Activated CD8-positive, alpha-beta memory T cell treated with anti-CD3 and anti-CD28 coated beads, Interleukin-2, amount 10 ng/mL, durations not matched to agents 7 days and 5 days (primary cell): ENCODE measurements around the gene RASAL2. TPM values are rescaled to one million over a fixed set of nuclear protein-coding genes. Genes with fewer than 3 reads are reported as not detected.
"Not testable (repeated sequence)": the region's sequence is repeated elsewhere in the genome, so short reads cannot be mapped to it uniquely, and the experiment has no call there.

Experiments
- ATAC-seq: fragments of 150-1000 bp; cut with Tn5 transposase; one replicate; pipeline ENCODE4 v1.10.0; 2021; ENCODE audit warnings: moderate library complexity
- CTCF ChIA-PET: fragments of 350-600 bp; sonication (Branson Sonifier 250); formaldehyde crosslinking; loops from one replicate; lab custom pipeline; 2021; ENCODE audit warnings: antibody characterized with exemption; lab: Charles Lee
- DNase-seq: peaks from one replicate; pipeline ENCODE4 v3.0.0-alpha.2; 2020
- H3K27ac Mint-ChIP-seq: one replicate; pipeline ENCODE4 v1.8.0; 2021; ENCODE audit warnings: mild to moderate bottlenecking, mixed read lengths
- H3K27me3 Mint-ChIP-seq: one replicate; pipeline ENCODE4 v1.8.0; 2021; ENCODE audit warnings: mixed read lengths
- H3K36me3 Mint-ChIP-seq: one replicate; pipeline ENCODE4 v1.8.0; 2021; ENCODE audit warnings: mild to moderate bottlenecking, mixed read lengths
- H3K4me1 Mint-ChIP-seq: one replicate; pipeline ENCODE4 v1.8.0; 2021; ENCODE audit warnings: mixed read lengths
- H3K4me3 Mint-ChIP-seq: one replicate; pipeline ENCODE4 v1.8.0; 2021; ENCODE audit warnings: mild to moderate bottlenecking, moderate library complexity, mixed read lengths
- H3K9me3 Mint-ChIP-seq: one replicate; pipeline ENCODE4 v1.8.0; 2022; ENCODE audit warnings: low read depth, mixed read lengths
- total RNA-seq, 2 experiments: library from RNA; stranded (reverse); gene quantifications; one replicate each; pipeline ENCODE4 v1.2.3, GENCODE V29; 2021

Gene RASAL2
- total RNA-seq, 2 experiments from 2014 or later, result not detected

DNA sequence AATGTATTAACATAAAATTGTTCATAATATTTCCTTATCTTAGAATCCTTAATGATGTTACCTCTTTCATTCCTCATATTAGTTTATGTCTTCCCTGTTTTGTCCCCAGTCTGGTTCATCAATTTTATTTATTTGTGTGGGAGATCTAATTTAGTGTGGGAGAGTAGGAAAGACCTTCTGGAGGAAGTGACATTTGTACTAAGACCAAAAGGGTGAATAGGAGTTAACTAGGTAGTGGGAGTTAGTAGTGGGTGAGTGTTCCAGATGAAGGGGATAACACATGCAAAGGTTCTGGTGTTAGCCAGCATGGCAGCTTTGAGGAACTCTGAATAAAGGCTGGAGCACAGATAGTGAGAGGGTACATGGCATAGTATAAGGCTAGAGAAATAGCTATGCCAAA is 21.4 kb downstream of the RASAL2 start:
- DNase-seq, result no peak
- no peaks in the 10 kb centered on the region for H3K27me3 Mint-ChIP-seq

DNA sequence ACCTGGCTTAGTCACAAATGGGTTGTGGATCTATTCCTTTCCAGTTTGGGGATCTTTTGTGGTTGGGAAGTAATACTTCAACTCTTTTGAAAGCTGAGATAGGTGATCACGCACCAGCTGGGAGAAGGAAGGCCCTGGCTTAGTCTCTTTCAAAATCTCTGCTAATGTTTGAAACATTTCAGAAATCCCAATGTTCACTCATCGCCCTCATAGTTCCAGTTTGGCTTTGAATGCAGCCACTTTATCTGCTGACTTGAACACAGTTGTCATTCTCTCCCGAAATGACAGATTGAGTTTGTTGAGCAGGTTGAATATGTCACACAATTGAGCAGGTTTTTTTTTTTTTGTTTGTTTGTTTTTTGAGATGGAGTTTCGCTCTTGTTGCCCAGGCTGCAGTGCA is 24.6 kb downstream of the RASAL2 start:
- no peak for DNase-seq
- CTCF ChIA-PET, result no interaction called here
- no peaks in the 10 kb centered on the region for H3K4me1 Mint-ChIP-seq

More for the DNA sequence above, 21.4 kb downstream of the RASAL2 start:
- no peaks in the 10 kb centered on the region for H3K4me1 Mint-ChIP-seq
- ATAC-seq, result no peak
- H3K27ac Mint-ChIP-seq, result no peak overlapping the region
- no peak overlapping the region for H3K4me3 Mint-ChIP-seq
- CTCF ChIA-PET, result no interaction called here
- H3K36me3 Mint-ChIP-seq, result no peaks in the 10 kb centered on the region
- H3K9me3 Mint-ChIP-seq, result peaks cover 2% of the 10 kb centered on the region

DNA sequence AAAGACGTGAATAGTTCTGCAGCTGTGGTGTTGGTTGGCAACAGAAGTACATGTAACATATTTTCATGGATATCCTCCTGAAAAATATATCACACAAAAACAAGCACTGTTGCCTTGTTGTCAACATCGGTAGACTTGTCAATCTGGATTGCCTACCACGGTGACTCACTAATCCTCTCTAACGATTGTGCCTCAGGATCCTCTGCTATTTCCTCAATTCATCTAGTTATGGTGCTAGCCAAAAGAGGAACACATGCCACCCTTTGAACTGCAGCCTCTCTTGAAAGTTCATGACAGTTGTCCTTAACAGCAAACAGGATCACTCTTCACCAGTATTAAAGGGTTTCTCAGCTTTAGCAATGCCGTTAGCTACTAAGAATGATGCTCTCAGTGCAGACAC is 25.7 kb downstream of the RASAL2 start:
- Mint-ChIP-seq H3K36me3 (no peaks in the 10 kb centered on the region), H3K9me3 (peaks cover 2% of the 10 kb centered on the region), H3K4me1 (no peaks in the 10 kb centered on the region), H3K27me3 (no peaks in the 10 kb centered on the region), H3K27ac (no peak overlapping the region), H3K4me3 (no peak overlapping the region)
- ATAC-seq, result no peak
- CTCF ChIA-PET, result no interaction called here
- no peak for DNase-seq

More for the DNA sequence above, 24.6 kb downstream of the RASAL2 start:
- H3K27ac Mint-ChIP-seq, result no peak overlapping the region
- no peak for ATAC-seq
- no peaks in the 10 kb centered on the region for H3K36me3 Mint-ChIP-seq
- H3K27me3 Mint-ChIP-seq, result no peaks in the 10 kb centered on the region
- H3K9me3 Mint-ChIP-seq, result peaks cover 2% of the 10 kb centered on the region
- no peak overlapping the region for H3K4me3 Mint-ChIP-seq

DNA sequence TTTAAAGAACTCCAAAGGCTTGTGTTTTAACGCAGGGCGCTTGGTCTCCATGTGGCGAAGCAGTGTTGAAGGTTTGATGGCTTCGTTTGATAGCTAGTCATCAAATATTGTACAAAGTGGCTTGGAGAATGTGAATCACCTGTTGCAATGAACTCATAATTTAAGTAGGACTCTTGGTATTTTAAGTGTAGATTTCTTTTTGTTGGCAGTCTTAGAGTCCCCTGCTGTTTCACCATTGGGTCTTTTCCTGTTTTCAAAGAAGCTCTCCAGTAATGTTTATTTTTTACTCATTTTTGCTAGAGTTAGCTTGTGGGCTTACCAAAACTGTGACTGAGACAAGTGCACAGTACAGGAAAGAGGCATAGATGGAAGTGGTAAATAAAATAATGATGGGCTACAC is 26.2 kb downstream of the RASAL2 start:
- no peaks in the 10 kb centered on the region for H3K36me3 Mint-ChIP-seq
- H3K9me3 Mint-ChIP-seq, result peaks cover 2% of the 10 kb centered on the region
- H3K4me3 Mint-ChIP-seq, result no peak overlapping the region
- H3K4me1 Mint-ChIP-seq, result no peaks in the 10 kb centered on the region
- CTCF ChIA-PET, result no interaction called here
- no peak overlapping the region for H3K27ac Mint-ChIP-seq
- H3K27me3 Mint-ChIP-seq, result no peaks in the 10 kb centered on the region
- ATAC-seq (no peak), DNase-seq (no peak)

DNA sequence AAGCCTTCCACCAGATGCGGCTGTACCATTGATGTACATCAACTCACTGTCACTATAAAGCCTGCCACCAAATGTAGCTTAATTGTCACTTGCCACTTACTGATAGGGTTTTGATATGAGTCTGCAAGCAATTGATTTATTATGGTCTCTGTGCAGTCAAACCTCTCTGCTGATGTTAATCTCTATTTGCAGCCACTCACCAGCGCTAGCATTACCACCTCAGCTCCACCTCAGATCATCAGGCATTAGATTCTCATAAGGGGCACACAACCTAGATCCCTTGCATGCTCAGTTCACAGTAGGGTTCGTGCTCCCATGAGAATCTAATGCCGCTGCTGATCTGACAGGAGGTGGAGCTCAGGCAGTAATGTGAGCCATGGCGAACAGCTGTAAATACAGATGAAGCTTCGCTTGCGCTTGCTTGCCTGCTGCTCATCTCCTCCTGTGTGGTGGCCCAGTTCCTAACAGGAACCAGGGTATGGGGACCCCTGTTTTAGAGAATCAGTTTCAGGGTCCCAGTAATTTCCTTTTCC is 26.7 kb downstream of the RASAL2 start:
- ATAC-seq, H3K36me3 Mint-ChIP-seq, DNase-seq, H3K9me3 Mint-ChIP-seq, H3K4me1 Mint-ChIP-seq, CTCF ChIA-PET, H3K27ac Mint-ChIP-seq, H3K27me3 Mint-ChIP-seq, H3K4me3 Mint-ChIP-seq: not testable (repeated sequence)

DNA sequence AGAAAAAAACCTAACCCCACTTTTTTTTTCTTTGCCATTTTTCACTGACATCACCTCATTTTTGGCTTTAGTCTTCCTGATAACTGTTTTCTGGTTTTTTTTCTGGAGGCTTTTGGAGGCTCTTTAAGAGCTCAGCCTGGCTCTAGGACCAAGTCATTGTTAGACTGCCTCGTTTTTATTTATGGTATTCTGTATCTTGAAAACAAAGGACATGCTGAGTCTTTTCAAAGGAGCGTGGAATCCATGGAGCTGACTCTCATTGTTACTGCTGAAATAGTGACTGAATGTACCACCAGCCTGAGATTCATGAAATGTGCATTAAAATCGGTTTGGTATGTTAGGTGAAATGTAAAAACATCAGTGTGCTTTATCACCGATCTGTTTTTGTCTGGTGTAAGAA is 28.0 kb downstream of the RASAL2 start:
- H3K4me3 Mint-ChIP-seq, result no peak overlapping the region
- H3K27ac Mint-ChIP-seq, result no peak overlapping the region
- H3K27me3 Mint-ChIP-seq, result no peaks in the 10 kb centered on the region
- H3K4me1 Mint-ChIP-seq, result no peaks in the 10 kb centered on the region
- CTCF ChIA-PET, result no interaction called here
- DNase-seq (no peak), ATAC-seq (no peak)
- peaks cover 2% of the 10 kb centered on the region for H3K9me3 Mint-ChIP-seq
- H3K36me3 Mint-ChIP-seq, result no peaks in the 10 kb centered on the region

DNA sequence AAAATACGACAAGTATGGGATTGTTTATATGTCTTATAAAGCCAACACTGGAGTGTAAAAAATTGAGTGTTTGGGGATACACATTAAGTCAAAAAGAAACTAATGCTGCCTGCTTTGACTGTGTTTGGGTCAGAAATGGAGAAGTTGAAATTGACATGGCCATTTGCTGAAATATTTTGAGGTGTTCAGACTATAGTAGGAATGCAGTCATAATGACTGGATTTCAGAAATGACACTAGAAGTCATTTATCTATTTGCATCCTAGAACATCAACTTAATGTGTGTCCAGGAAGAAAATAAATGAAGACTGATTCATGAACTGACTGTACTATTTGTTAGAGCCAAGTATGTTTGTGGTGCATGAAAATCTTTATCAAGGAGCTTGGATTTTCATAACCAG is 28.4 kb downstream of the RASAL2 start:
- DNase-seq, result no peak
- H3K27ac Mint-ChIP-seq, result no peak overlapping the region
- no peaks in the 10 kb centered on the region for H3K4me1 Mint-ChIP-seq
- no peak overlapping the region for H3K4me3 Mint-ChIP-seq
- CTCF ChIA-PET, result no interaction called here
- peaks cover 2% of the 10 kb centered on the region for H3K9me3 Mint-ChIP-seq
- H3K27me3 Mint-ChIP-seq, result no peaks in the 10 kb centered on the region
- no peaks in the 10 kb centered on the region for H3K36me3 Mint-ChIP-seq
- ATAC-seq, result no peak

DNA sequence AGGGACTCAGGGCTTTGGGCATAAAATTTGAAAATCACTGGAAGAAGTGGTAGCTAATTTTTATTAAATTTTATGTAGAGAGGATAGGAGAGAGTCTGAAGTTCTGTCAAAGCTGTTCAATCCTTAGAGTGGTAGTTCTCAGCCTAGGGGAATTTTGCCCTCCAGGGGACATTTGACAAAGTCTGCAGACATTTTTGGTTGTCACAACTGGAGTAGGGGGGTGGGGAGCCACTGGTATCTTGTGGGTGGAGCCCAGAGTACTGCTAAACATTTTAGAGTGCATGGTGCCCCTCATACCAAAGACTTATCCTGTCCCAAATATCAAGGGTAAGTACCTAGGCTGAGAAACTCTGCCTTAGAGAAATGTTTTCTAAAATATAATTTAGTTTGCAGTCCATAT is 30.2 kb downstream of the RASAL2 start:
- Mint-ChIP-seq H3K9me3 (peaks cover 2% of the 10 kb centered on the region), H3K4me1 (no peaks in the 10 kb centered on the region), H3K27me3 (no peaks in the 10 kb centered on the region), H3K4me3 (no peak overlapping the region), H3K36me3 (no peaks in the 10 kb centered on the region), H3K27ac (no peak overlapping the region)
- ATAC-seq, result no peak
- CTCF ChIA-PET, result no interaction called here
- DNase-seq, result no peak

DNA sequence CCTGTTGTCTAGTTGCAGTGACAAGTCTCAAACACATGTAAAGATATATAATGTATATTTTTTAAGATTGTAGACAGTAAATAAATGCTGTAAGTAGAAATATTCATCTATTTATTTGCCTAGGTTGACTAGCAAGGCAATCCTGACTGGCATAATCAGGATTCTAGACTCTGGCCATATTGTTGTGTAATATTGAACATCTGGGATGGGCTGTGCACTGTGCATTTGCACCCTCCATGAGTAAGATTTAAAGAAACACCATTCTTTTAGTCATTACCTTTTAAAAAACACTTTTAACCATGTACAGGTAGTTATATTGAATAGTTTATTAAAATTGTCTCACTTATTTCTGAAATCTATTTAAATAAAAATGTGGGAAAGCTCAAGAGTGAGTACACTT is 32.4 kb downstream of the RASAL2 start:
- Mint-ChIP-seq H3K36me3 (no peaks in the 10 kb centered on the region), H3K4me1 (no peaks in the 10 kb centered on the region), H3K9me3 (no peaks in the 10 kb centered on the region), H3K27ac (no peak overlapping the region), H3K4me3 (no peak overlapping the region), H3K27me3 (no peaks in the 10 kb centered on the region)
- no peak for DNase-seq
- no peak for ATAC-seq
- CTCF ChIA-PET, result no interaction called here

DNA sequence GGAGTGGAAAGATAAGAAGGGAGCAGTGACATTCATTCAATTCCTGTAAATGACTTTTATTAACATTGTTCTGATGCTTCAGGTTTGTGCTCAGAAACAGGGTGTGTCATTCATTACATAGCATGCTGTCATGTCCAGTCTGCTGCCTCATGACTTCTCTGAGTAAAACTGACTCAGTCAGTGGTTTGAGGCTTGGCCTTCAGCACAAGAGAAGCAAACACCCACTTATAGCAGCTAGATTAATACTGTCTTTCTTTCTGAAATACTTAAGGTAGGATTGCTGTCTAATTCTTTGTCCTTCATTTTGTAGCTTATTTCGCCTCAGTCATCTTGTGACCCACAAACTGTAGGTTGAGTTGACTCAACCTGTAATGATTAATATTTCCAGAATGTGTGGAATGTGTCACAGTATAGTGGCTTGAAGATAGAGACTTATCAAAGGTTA is 32.9 kb downstream of the RASAL2 start:
- CTCF ChIA-PET, result no interaction called here
- no peak for DNase-seq
- H3K27me3 Mint-ChIP-seq, result no peaks in the 10 kb centered on the region
- no peak for ATAC-seq
- H3K4me3 Mint-ChIP-seq, result no peak overlapping the region
- no peaks in the 10 kb centered on the region for H3K4me1 Mint-ChIP-seq
- no peak overlapping the region for H3K27ac Mint-ChIP-seq
- no peaks in the 10 kb centered on the region for H3K9me3 Mint-ChIP-seq
- H3K36me3 Mint-ChIP-seq, result no peaks in the 10 kb centered on the region

DNA sequence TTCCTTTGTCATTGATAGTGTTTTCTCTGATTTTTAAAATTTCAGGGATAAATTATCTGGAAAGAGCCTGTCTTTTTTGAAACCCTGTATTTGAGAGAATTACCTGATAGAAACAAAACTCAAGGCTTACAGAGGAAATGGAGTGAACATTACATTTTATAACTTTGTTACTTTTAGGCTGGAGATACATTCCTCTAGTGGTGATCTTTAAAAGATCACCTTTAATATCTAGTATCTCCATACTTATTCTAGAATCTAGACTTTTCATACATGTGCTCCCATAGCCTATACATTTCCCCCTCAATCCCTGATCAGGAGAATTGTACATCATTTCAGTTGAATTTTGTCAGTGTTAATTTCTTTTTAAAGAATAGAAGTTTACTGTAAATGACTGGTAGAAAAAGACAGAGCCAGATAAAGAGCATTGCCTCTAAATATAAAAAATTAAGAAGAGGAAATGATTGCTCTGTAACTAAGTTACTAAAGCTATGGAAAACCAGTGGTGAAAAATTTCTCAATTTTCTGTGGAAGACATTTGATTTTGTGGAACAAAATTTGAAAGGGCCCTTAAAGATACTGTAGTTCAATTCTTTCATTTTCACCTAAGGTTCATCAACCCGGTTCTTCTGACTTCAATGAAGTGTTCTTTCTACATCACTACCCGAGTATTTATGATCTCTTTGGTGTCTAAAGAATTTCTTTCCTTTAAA is 33.7 kb downstream of the RASAL2 start:
- Mint-ChIP-seq H3K4me1 (no peaks in the 10 kb centered on the region), H3K9me3 (no peaks in the 10 kb centered on the region), H3K27ac (no peak overlapping the region), H3K27me3 (no peaks in the 10 kb centered on the region), H3K36me3 (no peaks in the 10 kb centered on the region), H3K4me3 (no peak overlapping the region)
- DNase-seq (no peak), ATAC-seq (no peak)
- CTCF ChIA-PET, result no interaction called here

DNA sequence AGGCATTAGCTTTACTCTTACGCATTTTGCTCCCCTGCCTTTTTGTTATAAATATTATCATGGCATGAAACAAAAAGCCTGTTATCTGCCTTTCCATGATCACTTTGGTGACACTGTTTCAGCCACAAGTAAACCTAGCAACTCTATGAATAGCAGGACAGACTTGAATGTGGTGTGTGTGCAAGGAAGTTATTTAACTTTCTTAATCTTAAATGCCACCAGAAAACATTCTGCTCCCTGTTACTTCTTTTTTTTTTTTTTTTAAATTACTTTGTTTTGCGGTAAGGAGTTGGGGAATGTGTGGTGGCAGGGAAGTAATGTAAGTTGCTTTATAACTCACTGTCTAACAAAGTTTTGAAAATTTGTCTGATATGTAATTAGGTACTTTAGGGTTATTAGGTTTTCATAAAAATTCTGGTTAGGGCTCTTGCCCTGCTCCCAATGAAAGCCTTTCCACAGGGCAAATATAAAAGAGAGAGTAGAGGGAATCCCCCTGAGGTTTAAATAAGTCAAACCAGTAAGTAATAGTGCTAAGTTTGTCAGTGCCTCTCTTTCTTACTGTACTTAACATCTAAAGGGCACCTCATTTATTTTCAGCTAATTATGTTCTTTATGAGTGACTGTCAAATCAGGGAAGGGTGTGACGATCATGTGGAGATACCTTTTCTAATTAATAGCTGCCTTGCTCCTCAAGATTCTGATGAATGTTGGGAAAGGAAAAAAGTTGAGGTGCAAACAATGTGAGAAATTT is 39.5 kb downstream of the RASAL2 start:
- Mint-ChIP-seq H3K4me3 (no peak overlapping the region), H3K4me1 (no peaks in the 10 kb centered on the region), H3K9me3 (peaks cover 2% of the 10 kb centered on the region), H3K27me3 (no peaks in the 10 kb centered on the region), H3K36me3 (no peaks in the 10 kb centered on the region), H3K27ac (no peak overlapping the region)
- ATAC-seq (no peak), DNase-seq (no peak)
- CTCF ChIA-PET, result no interaction called here

DNA sequence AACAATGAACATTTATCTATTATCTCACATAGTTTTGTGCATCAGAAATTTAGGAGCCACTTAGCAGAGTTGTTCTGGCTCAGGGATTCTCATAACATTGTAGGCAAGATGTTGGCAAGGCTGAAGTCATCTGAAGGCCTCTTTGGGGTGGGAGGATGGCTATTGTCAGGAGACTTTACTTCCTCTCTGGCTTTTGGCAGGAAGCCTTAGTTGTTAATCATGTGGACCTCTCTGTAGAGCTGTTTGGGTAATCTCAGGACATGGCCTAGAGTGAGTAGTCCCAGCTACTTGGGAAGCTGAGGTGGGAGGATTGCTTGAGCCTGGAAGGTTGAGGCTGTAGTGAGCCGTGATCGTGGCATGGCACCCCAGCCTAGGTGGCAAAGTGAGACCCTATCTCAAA is 40.2 kb downstream of the RASAL2 start:
- CTCF ChIA-PET, result no interaction called here
- no peak for ATAC-seq
- no peaks in the 10 kb centered on the region for H3K4me1 Mint-ChIP-seq

DNA sequence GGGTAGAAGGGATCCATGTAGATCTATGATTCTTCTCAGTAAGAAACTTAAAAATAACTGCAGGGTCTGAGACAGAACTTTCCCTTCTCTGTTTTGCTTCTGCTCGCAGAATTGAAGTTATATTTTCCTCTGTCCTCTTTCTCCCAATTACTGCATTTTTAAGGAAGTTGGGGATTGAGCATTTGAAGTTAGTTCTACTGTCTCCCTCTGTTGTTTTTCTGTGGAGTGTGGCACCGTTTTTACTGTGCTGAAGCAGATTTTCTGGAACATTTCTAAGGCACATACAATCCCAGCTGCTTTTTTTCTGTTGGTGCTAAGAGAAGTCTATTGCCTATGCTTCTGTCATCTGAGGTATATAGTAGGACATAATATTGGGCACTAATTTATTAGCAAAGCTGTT is 43.3 kb downstream of the RASAL2 start:
- no peaks in the 10 kb centered on the region for H3K36me3 Mint-ChIP-seq
- H3K4me1 Mint-ChIP-seq, result no peaks in the 10 kb centered on the region
- CTCF ChIA-PET, result no interaction called here
- DNase-seq, result no peak
- H3K4me3 Mint-ChIP-seq, result no peak overlapping the region
- no peak for ATAC-seq
- H3K9me3 Mint-ChIP-seq, result peaks cover 2% of the 10 kb centered on the region
- H3K27ac Mint-ChIP-seq, result no peak overlapping the region
- H3K27me3 Mint-ChIP-seq, result no peaks in the 10 kb centered on the region

More for the DNA sequence above, 40.2 kb downstream of the RASAL2 start:
- Mint-ChIP-seq H3K9me3 (peaks cover 2% of the 10 kb centered on the region), H3K27ac (no peak overlapping the region), H3K27me3 (no peaks in the 10 kb centered on the region), H3K36me3 (no peaks in the 10 kb centered on the region), H3K4me3 (no peak overlapping the region)
- DNase-seq, result no peak
